ENCODE measurements around the gene GAK.

DNA sequence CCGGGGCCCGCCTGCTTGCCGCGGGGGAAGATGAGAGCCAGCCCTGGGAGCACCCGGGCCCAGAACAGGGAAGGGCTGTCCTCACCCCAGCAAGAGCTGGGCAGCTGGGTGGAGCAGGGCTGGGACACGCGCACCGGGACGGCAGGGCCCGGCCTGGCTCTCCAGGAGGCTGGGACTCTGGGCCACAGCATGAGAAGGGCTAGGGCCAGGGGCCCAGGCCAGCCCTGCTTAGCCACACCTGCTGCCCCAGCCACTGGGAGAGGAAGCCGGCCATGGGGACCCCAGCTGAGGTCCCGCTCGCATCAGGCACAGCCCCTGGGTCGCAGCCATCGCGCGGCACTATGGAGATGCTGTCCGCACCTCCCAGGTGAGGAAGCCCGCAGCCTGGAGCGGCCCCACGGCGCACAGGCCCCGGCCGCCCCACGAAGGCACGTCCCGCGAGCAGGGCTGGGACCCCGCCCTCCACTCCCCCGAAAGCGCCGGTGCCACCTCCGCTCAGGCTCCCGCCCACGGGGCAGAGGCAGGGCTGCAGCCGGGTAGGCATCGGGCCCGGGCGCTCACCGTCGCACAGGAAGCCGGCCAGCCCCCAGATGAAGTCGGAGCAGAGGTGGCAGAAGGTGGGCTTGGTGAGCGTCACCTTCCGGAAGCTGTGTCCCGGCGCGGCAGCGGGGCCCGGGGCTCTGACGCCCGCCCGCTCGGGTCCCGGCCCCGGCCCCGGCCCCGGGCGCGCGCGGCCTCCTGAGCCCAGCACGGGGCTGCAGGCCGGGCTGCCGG lies 40.7 kb upstream of the GAK start:
- no peak for TF ChIP-seq CTCF (IDR thresholded peaks at IDR 0.05; ENCODE audit: poor library complexity, severe bottlenecking)
- TF ChIP-seq, protein P1, sequence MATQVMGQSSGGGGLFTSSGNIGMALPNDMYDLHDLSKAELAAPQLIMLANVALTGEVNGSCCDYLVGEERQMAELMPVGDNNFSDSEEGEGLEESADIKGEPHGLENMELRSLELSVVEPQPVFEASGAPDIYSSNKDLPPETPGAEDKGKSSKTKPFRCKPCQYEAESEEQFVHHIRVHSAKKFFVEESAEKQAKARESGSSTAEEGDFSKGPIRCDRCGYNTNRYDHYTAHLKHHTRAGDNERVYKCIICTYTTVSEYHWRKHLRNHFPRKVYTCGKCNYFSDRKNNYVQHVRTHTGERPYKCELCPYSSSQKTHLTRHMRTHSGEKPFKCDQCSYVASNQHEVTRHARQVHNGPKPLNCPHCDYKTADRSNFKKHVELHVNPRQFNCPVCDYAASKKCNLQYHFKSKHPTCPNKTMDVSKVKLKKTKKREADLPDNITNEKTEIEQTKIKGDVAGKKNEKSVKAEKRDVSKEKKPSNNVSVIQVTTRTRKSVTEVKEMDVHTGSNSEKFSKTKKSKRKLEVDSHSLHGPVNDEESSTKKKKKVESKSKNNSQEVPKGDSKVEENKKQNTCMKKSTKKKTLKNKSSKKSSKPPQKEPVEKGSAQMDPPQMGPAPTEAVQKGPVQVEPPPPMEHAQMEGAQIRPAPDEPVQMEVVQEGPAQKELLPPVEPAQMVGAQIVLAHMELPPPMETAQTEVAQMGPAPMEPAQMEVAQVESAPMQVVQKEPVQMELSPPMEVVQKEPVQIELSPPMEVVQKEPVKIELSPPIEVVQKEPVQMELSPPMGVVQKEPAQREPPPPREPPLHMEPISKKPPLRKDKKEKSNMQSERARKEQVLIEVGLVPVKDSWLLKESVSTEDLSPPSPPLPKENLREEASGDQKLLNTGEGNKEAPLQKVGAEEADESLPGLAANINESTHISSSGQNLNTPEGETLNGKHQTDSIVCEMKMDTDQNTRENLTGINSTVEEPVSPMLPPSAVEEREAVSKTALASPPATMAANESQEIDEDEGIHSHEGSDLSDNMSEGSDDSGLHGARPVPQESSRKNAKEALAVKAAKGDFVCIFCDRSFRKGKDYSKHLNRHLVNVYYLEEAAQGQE (IDR thresholded peaks at IDR 0.05; ENCODE audit: borderline replicate concordance) = no peak
